IPS DF 6.9 (cell line): Measurements from ENCODE around the gene CADM2.

Source experiments
- DNase-seq: peaks from one replicate; pipeline ENCODE4 v3.0.0-alpha.2; 2013; ENCODE audit warnings: low read depth, low spot score
- H3K27ac ChIP-seq: one replicate; pipeline ENCODE4 v1.5.1; 2013; ENCODE audit warnings: low read length, control low read depth
- H3K27me3 ChIP-seq: 2 replicates; pipeline ENCODE4 v1.6.1; 2013; ENCODE audit warnings: mild to moderate bottlenecking, low read length; ENCODE audit not compliant: control insufficient read depth, insufficient read depth
- H3K36me3 ChIP-seq: 2 replicates; pipeline ENCODE4 v1.6.1; 2013; ENCODE audit warnings: low read length; ENCODE audit not compliant: control insufficient read depth, insufficient read depth
- H3K4me1 ChIP-seq: 2 replicates; pipeline ENCODE4 v1.6.1; 2013; ENCODE audit warnings: low read length; ENCODE audit not compliant: control insufficient read depth, insufficient read depth
- H3K4me3 ChIP-seq: 2 replicates; pipeline ENCODE4 v1.5.1; 2013; ENCODE audit warnings: mild to moderate bottlenecking, low read length
- H3K9me3 ChIP-seq: 2 replicates; pipeline ENCODE4 v1.6.1; 2013; ENCODE audit warnings: low read length, inconsistent platforms; ENCODE audit not compliant: control insufficient read depth, insufficient read depth
- WGBS: extraction: QIAGEN DNeasy Blood & Tissue Kit; methylation state at CpG from one replicate; pipeline ENCODE4 v1.1.7; 2013; ENCODE audit warnings: mixed read lengths, missing lambda C conversion rate; ENCODE audit not compliant: insufficient read length, insufficient coverage; 5-methylcytosine and 5-hydroxymethylcytosine counted together

CADM2 gene

GRCh38 chr3:85251766-85252165 is 293.0 kb downstream of the CADM2 start:
- no peak for DNase-seq
- WGBS, result no CpG with 5 or more reads among the region's 1 CpG

GRCh38 chr3:85252686-85253085 is 293.9 kb downstream of the CADM2 start:
- Histone ChIP-seq H3K4me3 (no peak overlapping the region), H3K4me1 (no peaks in the 10 kb centered on the region), H3K27me3 (no peaks in the 10 kb centered on the region), H3K9me3 (no peaks in the 10 kb centered on the region), H3K36me3 (no peaks in the 10 kb centered on the region), H3K27ac (no peak overlapping the region)
- DNase-seq, result no peak
- no CpG with 5 or more reads among the region's 1 CpG for WGBS

More at GRCh38 chr3:85251766-85252165, 293.0 kb downstream of the CADM2 start:
- Histone ChIP-seq H3K27me3 (no peaks in the 10 kb centered on the region), H3K36me3 (no peaks in the 10 kb centered on the region), H3K9me3 (no peaks in the 10 kb centered on the region), H3K27ac (no peak overlapping the region), H3K4me1 (no peaks in the 10 kb centered on the region), H3K4me3 (no peak overlapping the region)

- H3K36me3 ChIP-seq, result no peaks in the 10 kb centered on the region
- no peaks in the 10 kb centered on the region for H3K27me3 ChIP-seq
- DNase-seq, result no peak
- H3K9me3 ChIP-seq, result no peaks in the 10 kb centered on the region
- H3K27ac ChIP-seq, result no peak overlapping the region
- no peak overlapping the region for H3K4me3 ChIP-seq
- H3K4me1 ChIP-seq, result no peaks in the 10 kb centered on the region
- no CpG with 5 or more reads among the region's 3 CpGs for WGBS
These were observed 295.9 kb downstream of the CADM2 start for GRCh38 chr3:85254738-85255137.

GRCh38 chr3:85255949-85256348 is 297.2 kb downstream of the CADM2 start:
- Histone ChIP-seq H3K9me3 (no peaks in the 10 kb centered on the region), H3K27me3 (no peaks in the 10 kb centered on the region), H3K4me1 (no peaks in the 10 kb centered on the region), H3K27ac (no peak overlapping the region), H3K4me3 (no peak overlapping the region), H3K36me3 (no peaks in the 10 kb centered on the region)
- WGBS, result no CpG with 5 or more reads among the region's 4 CpGs
- no peak for DNase-seq

GRCh38 chr3:85258326-85258725 is 299.5 kb downstream of the CADM2 start:
- Histone ChIP-seq H3K4me3 (no peak overlapping the region), H3K4me1 (no peaks in the 10 kb centered on the region)

GRCh38 chr3:85258819-85259218 is 300.0 kb downstream of the CADM2 start:
- no CpG with 5 or more reads among the region's 2 CpGs for whole genome bisulfite sequencing

More at GRCh38 chr3:85258326-85258725, 299.5 kb downstream of the CADM2 start:
- H3K27ac ChIP-seq, result no peak overlapping the region
- no peaks in the 10 kb centered on the region for H3K9me3 ChIP-seq
- DNase-seq, result no peak
- H3K36me3 ChIP-seq, result no peaks in the 10 kb centered on the region
- WGBS, result no CpG with 5 or more reads among the region's 5 CpGs
- H3K27me3 ChIP-seq, result no peaks in the 10 kb centered on the region

GRCh38 chr3:85259748-85260147 is 301.0 kb downstream of the CADM2 start:
- no peaks in the 10 kb centered on the region for H3K36me3 ChIP-seq
- DNase-seq, result no peak
- no peaks in the 10 kb centered on the region for H3K4me1 ChIP-seq
- no peaks in the 10 kb centered on the region for H3K27me3 ChIP-seq
- H3K27ac ChIP-seq, result no peak overlapping the region
- no CpG with 5 or more reads among the region's 2 CpGs for WGBS
- no peaks in the 10 kb centered on the region for H3K9me3 ChIP-seq
- no peak overlapping the region for H3K4me3 ChIP-seq

More at GRCh38 chr3:85258819-85259218, 300.0 kb downstream of the CADM2 start:
- no peaks in the 10 kb centered on the region for H3K36me3 ChIP-seq
- H3K4me3 ChIP-seq, result no peak overlapping the region
- no peaks in the 10 kb centered on the region for H3K4me1 ChIP-seq
- H3K27ac ChIP-seq, result no peak overlapping the region
- DNase-seq, result no peak
- H3K27me3 ChIP-seq, result no peaks in the 10 kb centered on the region
- H3K9me3 ChIP-seq, result no peaks in the 10 kb centered on the region

GRCh38 chr3:85264381-85264780 is 305.6 kb downstream of the CADM2 start:
- Histone ChIP-seq H3K27ac (no peak overlapping the region), H3K9me3 (no peaks in the 10 kb centered on the region), H3K27me3 (no peaks in the 10 kb centered on the region), H3K4me1 (no peaks in the 10 kb centered on the region), H3K36me3 (no peaks in the 10 kb centered on the region), H3K4me3 (no peak overlapping the region)
- no peak for DNase-seq
- WGBS, result no CpG with 5 or more reads among the region's 1 CpG

GRCh38 chr3:85270488-85270887 is 311.7 kb downstream of the CADM2 start:
- no peak for DNase-seq
- Histone ChIP-seq H3K4me1 (no peaks in the 10 kb centered on the region), H3K36me3 (no peaks in the 10 kb centered on the region), H3K27ac (no peak overlapping the region), H3K9me3 (no peaks in the 10 kb centered on the region), H3K27me3 (no peaks in the 10 kb centered on the region), H3K4me3 (no peak overlapping the region)
- WGBS, result no CpG with 5 or more reads among the region's 1 CpG

- H3K27me3 ChIP-seq, result no peaks in the 10 kb centered on the region
- no peak overlapping the region for H3K4me3 ChIP-seq
- no peak for DNase-seq
- no peak overlapping the region for H3K27ac ChIP-seq
- H3K4me1 ChIP-seq, result no peaks in the 10 kb centered on the region
- H3K36me3 ChIP-seq, result no peaks in the 10 kb centered on the region
- no peaks in the 10 kb centered on the region for H3K9me3 ChIP-seq
These were observed 313.1 kb downstream of the CADM2 start for GRCh38 chr3:85271911-85272310.

GRCh38 chr3:85288257-85288656 is 329.5 kb downstream of the CADM2 start:
- H3K27me3 ChIP-seq, result no peaks in the 10 kb centered on the region
- no peak for DNase-seq
- no peaks in the 10 kb centered on the region for H3K9me3 ChIP-seq
- no peak overlapping the region for H3K27ac ChIP-seq
- no peak overlapping the region for H3K4me3 ChIP-seq
- no peaks in the 10 kb centered on the region for H3K36me3 ChIP-seq
- no peaks in the 10 kb centered on the region for H3K4me1 ChIP-seq
